ENCODE data around the gene USP10. TPM values are rescaled to one million over a fixed set of nuclear protein-coding genes. Genes with fewer than 3 reads are reported as not detected.

The USP10 gene
- total RNA-seq, 2 experiments from 2014 or later: 65.9 to 134 TPM

DNA sequence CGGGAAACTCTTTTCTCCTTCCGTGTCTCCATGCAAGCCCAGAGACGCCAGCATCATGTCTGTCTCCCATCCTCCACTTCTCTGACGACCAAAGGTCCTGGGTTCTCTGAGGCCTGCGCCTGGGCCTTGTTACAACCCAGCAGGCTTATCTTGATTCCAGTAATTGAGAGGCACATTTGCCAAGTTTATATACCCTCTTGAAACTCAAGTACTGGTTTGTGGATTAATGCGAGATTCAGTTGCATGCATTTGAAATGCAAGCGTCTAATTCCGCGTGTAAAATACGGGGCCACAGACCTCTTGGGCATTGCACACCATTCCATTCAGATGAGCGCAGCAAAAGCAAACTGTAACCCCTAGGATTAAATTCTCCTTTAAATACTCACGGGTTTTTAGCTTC lies 91.3 kb downstream of the USP10 start:
- TF ChIP-seq, protein P1, sequence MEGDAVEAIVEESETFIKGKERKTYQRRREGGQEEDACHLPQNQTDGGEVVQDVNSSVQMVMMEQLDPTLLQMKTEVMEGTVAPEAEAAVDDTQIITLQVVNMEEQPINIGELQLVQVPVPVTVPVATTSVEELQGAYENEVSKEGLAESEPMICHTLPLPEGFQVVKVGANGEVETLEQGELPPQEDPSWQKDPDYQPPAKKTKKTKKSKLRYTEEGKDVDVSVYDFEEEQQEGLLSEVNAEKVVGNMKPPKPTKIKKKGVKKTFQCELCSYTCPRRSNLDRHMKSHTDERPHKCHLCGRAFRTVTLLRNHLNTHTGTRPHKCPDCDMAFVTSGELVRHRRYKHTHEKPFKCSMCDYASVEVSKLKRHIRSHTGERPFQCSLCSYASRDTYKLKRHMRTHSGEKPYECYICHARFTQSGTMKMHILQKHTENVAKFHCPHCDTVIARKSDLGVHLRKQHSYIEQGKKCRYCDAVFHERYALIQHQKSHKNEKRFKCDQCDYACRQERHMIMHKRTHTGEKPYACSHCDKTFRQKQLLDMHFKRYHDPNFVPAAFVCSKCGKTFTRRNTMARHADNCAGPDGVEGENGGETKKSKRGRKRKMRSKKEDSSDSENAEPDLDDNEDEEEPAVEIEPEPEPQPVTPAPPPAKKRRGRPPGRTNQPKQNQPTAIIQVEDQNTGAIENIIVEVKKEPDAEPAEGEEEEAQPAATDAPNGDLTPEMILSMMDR (conservative IDR thresholded peaks at IDR 0.05; ENCODE audit: low read length): no peak
- TF ChIP-seq EZH2phosphoT487 (IDR thresholded peaks at IDR 0.05; ENCODE audit: borderline replicate concordance, low read depth, low read length): no peak
- H3K4me3 ChIP-seq (ENCODE audit: low read depth, low read length, poor library complexity, severe bottlenecking): no peak overlapping the region
- ChIA-PET POLR2A (no interaction called here), CTCF (ENCODE audit: unreplicated experiment) (no interaction called here)
- intact Hi-C loops (cut with micrococcal nuclease; ENCODE audit: unreplicated experiment): no loop called here
- H3K36me3 ChIP-seq (ENCODE audit: insufficient read depth, low read length): no peaks in the 10 kb centered on the region
- H3K4me2 ChIP-seq (ENCODE audit: low read length): no peak overlapping the region
- no peaks in the 10 kb centered on the region for H3K4me1 ChIP-seq (ENCODE audit: insufficient read depth, low read length, poor library complexity, severe bottlenecking)
- no peak for DNase-seq (ENCODE audit: low spot score)
- H3K27ac ChIP-seq (ENCODE audit: low read depth, low read length, poor library complexity, severe bottlenecking): no peak overlapping the region
- no peaks in the 10 kb centered on the region for H3K9me2 ChIP-seq (ENCODE audit: insufficient read depth, low read length)
- no peaks in the 10 kb centered on the region for H3K79me2 ChIP-seq (ENCODE audit: insufficient read depth, low read depth, low read length)
- no peaks in the 10 kb centered on the region for H4K20me1 ChIP-seq (ENCODE audit: insufficient read depth, low read length)
- H3K9me3 ChIP-seq (ENCODE audit: low read length): no peaks in the 10 kb centered on the region
- no peak overlapping the region for H2AFZ ChIP-seq (ENCODE audit: low read length)
- BruUV-seq (replicated peaks): no TSS peak

- POLR2A ChIA-PET: interaction anchor here (1.0 kb wide), 1 partner anchor 180 kb away, joined by 3 read pairs; no protein-coding TSS in a partner anchor
- Histone ChIP-seq H3K4me3 (ENCODE audit: low read depth, low read length, poor library complexity, severe bottlenecking) (no peak overlapping the region), H2AFZ (ENCODE audit: low read length) (no peak overlapping the region), H3K9me2 (ENCODE audit: insufficient read depth, low read length) (no peaks in the 10 kb centered on the region), H3K79me2 (ENCODE audit: insufficient read depth, low read depth, low read length) (no peaks in the 10 kb centered on the region), H3K9me3 (ENCODE audit: low read length) (no peaks in the 10 kb centered on the region), H3K27ac (ENCODE audit: low read depth, low read length, poor library complexity, severe bottlenecking) (no peak overlapping the region), H3K4me2 (ENCODE audit: low read length) (no peak overlapping the region), H4K20me1 (ENCODE audit: insufficient read depth, low read length) (no peaks in the 10 kb centered on the region), H3K36me3 (ENCODE audit: insufficient read depth, low read length) (no peaks in the 10 kb centered on the region), H3K4me1 (ENCODE audit: insufficient read depth, low read length, poor library complexity, severe bottlenecking) (no peaks in the 10 kb centered on the region)
- TF ChIP-seq, protein P1 (conservative IDR thresholded peaks at IDR 0.05; ENCODE audit: low read length): no peak
- TF ChIP-seq EZH2phosphoT487 (IDR thresholded peaks at IDR 0.05; ENCODE audit: borderline replicate concordance, low read depth, low read length): no peak
- no TSS peak for BruUV-seq (replicated peaks)
- CTCF ChIA-PET (ENCODE audit: unreplicated experiment): no interaction called here
- no peak for DNase-seq (ENCODE audit: low spot score)
- intact Hi-C loops (cut with micrococcal nuclease; ENCODE audit: unreplicated experiment): no loop called here
Measured at GRCh38 chr16:84791501-84791900, 91.7 kb downstream of the USP10 start.

DNA sequence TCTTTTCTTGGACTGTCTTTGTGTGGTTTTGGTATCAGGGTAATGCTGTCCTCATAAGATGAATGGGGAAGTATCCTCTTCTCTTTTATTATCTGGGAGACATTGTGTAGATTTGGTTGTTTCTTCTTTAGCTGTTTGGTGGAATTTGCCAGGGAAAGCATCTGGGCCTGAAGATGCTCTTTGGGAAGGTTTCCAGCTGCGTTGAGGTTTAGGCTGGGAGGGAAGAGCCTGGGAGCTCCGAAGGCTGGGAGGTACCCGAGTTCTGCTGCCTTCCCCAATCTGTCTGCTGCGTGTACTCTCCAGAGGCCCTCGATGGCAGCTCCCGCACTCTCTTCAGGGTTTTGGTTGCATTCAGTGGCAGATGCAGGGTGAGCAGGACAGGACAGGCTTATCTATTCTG lies 94.4 kb downstream of the USP10 start:
- no peak for DNase-seq (ENCODE audit: low spot score)
- Histone ChIP-seq H2AFZ (ENCODE audit: low read length) (no peak overlapping the region), H3K9me3 (ENCODE audit: low read length) (no peaks in the 10 kb centered on the region), H3K79me2 (ENCODE audit: insufficient read depth, low read depth, low read length) (no peaks in the 10 kb centered on the region), H3K4me3 (ENCODE audit: low read depth, low read length, poor library complexity, severe bottlenecking) (no peak overlapping the region), H3K4me2 (ENCODE audit: low read length) (no peak overlapping the region), H4K20me1 (ENCODE audit: insufficient read depth, low read length) (no peaks in the 10 kb centered on the region), H3K9me2 (ENCODE audit: insufficient read depth, low read length) (no peaks in the 10 kb centered on the region), H3K27ac (ENCODE audit: low read depth, low read length, poor library complexity, severe bottlenecking) (no peak overlapping the region), H3K4me1 (ENCODE audit: insufficient read depth, low read length, poor library complexity, severe bottlenecking) (no peaks in the 10 kb centered on the region), H3K36me3 (ENCODE audit: insufficient read depth, low read length) (no peaks in the 10 kb centered on the region)
- TF ChIP-seq, protein P1 (conservative IDR thresholded peaks at IDR 0.05; ENCODE audit: low read length): no peak
- TF ChIP-seq EZH2phosphoT487 (IDR thresholded peaks at IDR 0.05; ENCODE audit: borderline replicate concordance, low read depth, low read length): no peak
- no TSS peak for BruUV-seq (replicated peaks)
- CTCF ChIA-PET (ENCODE audit: unreplicated experiment): no interaction called here
- intact Hi-C loops (cut with micrococcal nuclease; ENCODE audit: unreplicated experiment): no loop called here
- POLR2A ChIA-PET: no interaction called here

All from OCI-LY7 (cell line).